ENCODE results near the gene MEF2B.
A peak's percentile ranks its signal among the peaks of the same experiment; 100 is the strongest.
"Not testable (repeated sequence)": the region's sequence is repeated elsewhere in the genome, so short reads cannot be mapped to it uniquely, and the experiment has no call there.

MEF2B gene

DNA sequence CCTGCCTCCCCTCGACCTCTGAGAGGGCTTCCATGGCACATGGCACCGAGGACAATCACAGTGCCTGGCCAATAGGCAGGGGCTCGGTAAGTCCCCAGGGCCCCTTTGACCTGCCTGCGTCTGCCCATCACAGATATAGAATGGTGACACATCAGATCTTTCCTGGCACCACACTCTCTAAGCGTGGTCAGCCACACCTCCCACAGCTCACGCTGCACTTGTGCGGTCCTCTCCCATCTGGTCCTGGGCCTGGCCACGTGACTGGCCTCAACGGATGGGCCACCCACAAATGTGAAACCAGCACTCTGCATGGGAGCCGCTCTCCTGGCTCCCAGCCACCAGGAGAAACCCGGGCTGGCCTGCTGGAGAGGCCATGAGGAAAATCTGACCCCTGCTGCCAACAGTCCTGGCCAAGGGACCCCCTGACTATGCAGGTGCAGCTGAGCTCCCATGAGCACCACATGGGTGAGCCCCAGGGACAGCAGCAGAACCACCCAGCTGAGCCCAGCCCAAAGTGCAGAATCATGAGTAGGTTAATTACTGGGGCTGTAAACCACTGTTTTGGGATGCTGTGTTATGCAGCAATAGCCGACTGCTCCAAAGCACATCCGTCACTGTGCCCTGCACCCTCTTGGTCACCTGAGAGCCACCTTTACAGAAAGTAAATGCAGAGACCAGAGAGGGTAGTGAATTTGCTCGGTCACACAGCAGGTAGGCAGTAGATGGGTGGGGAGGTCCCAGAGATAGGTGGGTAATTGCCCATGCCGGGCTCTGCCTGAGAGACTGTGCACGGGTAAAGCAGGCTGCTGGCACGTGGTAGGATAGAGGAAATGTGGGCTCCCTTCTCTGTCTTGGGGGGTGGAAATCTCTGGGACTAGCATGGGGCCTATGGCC is 9.7 kb upstream of the MEF2B start:
- H3K79me1 ChIP-seq (ENCODE audit: low read length) = no peaks in the 10 kb centered on the region

DNA sequence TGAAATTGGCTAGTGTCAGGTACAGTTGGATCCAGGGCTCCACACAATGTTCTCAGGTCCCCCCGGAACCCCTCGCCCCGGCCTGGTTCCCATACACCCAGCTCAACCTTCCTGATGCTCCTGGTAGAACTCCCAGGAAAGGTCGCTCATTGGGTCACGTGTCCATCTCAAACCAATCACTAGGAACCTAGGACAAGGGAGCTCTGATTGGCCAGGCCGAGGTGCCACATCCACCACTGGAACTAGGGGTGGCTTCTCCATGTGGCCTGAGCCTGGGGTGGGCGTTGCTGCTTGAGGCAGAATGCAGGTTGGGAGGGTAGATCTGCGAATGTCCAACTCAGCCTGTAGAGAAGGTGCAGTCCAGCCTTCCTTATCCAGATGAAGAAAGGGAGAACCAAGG is 6.9 kb upstream of the MEF2B start:
- H3K4me3 ChIP-seq (ENCODE audit: low read depth, low read length) = no peak overlapping the region
- H4K91ac ChIP-seq (ENCODE audit: low read depth, low read length) = no peak overlapping the region
- no peaks in the 10 kb centered on the region for H3K4me1 ChIP-seq (ENCODE audit: control insufficient read depth in 1 of 2, insufficient read depth in 2 of 2, low read length in 2 of 2)
- no peak overlapping the region for H4K12ac ChIP-seq (ENCODE audit: low read depth, low read length)
- no peak overlapping the region for H2BK120ac ChIP-seq (ENCODE audit: insufficient read depth, low read length, poor library complexity)
- H3K9ac ChIP-seq (ENCODE audit: low read length) = no peak overlapping the region
- no peak overlapping the region for H3K23ac ChIP-seq (ENCODE audit: low read length)
- H2BK12ac ChIP-seq (ENCODE audit: low read length) = no peak overlapping the region
- no peak overlapping the region for H2AK5ac ChIP-seq (ENCODE audit: low read length)
- no peak overlapping the region for H3K4me2 ChIP-seq (ENCODE audit: low read length)
- H2BK5ac ChIP-seq (ENCODE audit: low read depth, low read length, poor library complexity) = no peak overlapping the region
- H3K27ac ChIP-seq (ENCODE audit: low read depth, low read length) = no peak overlapping the region
- no peaks in the 10 kb centered on the region for H3K79me1 ChIP-seq (ENCODE audit: low read length)
- no peaks in the 10 kb centered on the region for H3K79me2 ChIP-seq (ENCODE audit: control insufficient read depth, insufficient read depth, low read length, poor library complexity)
- WGBS (ENCODE audit: extremely low coverage, insufficient coverage, insufficient read length) = no CpG with 5 or more reads among the region's 8 CpGs
- H2AFZ ChIP-seq (ENCODE audit: insufficient read depth, low read length, poor library complexity) = no peak overlapping the region
- no peak overlapping the region for H3K14ac ChIP-seq (ENCODE audit: low read length)
- H3K18ac ChIP-seq (ENCODE audit: low read length) = no peak overlapping the region
- H3K9me3 ChIP-seq (ENCODE audit: insufficient read depth, low read depth, low read length) = no peaks in the 10 kb centered on the region
- peaks cover 16 to 18% of the 10 kb centered on the region in 2 experiments for H3K36me3 ChIP-seq (ENCODE audit: control insufficient read depth in 1 of 2, insufficient read depth in 2 of 2, low read length in 2 of 2)
- no peaks in the 10 kb centered on the region for H3K27me3 ChIP-seq (ENCODE audit: insufficient read depth, low read length)
- no peak overlapping the region for H4K8ac ChIP-seq (ENCODE audit: low read depth, low read length)
- DNase-seq = no peak
- no peak overlapping the region for H3K4ac ChIP-seq (ENCODE audit: low read depth, low read length)

More for the DNA sequence above, 9.7 kb upstream of the MEF2B start:
- H2BK5ac ChIP-seq (ENCODE audit: low read depth, low read length, poor library complexity) = no peak overlapping the region
- no peak overlapping the region for H3K4ac ChIP-seq (ENCODE audit: low read depth, low read length)
- H3K4me2 ChIP-seq (ENCODE audit: low read length) = no peak overlapping the region
- H2AK5ac ChIP-seq (ENCODE audit: low read length) = no peak overlapping the region
- no peaks in the 10 kb centered on the region for H3K4me1 ChIP-seq (ENCODE audit: control insufficient read depth in 1 of 2, insufficient read depth in 2 of 2, low read length in 2 of 2)
- H3K9ac ChIP-seq (ENCODE audit: low read length) = no peak overlapping the region
- no peak overlapping the region for H4K12ac ChIP-seq (ENCODE audit: low read depth, low read length)
- no peaks in the 10 kb centered on the region for H3K27me3 ChIP-seq (ENCODE audit: insufficient read depth, low read length)
- no peak overlapping the region for H2AFZ ChIP-seq (ENCODE audit: insufficient read depth, low read length, poor library complexity)
- peaks cover 24 to 25% of the 10 kb centered on the region in 2 experiments for H3K36me3 ChIP-seq (ENCODE audit: control insufficient read depth in 1 of 2, insufficient read depth in 2 of 2, low read length in 2 of 2)
- DNase-seq = no peak
- no peak overlapping the region for H3K27ac ChIP-seq (ENCODE audit: low read depth, low read length)
- H3K23ac ChIP-seq (ENCODE audit: low read length) = no peak overlapping the region
- H3K9me3 ChIP-seq (ENCODE audit: insufficient read depth, low read depth, low read length) = peaks cover 4% of the 10 kb centered on the region
- no CpG with 5 or more reads among the region's 17 CpGs for WGBS (ENCODE audit: extremely low coverage, insufficient coverage, insufficient read length)
- H3K79me2 ChIP-seq (ENCODE audit: control insufficient read depth, insufficient read depth, low read length, poor library complexity) = no peaks in the 10 kb centered on the region
- no peak overlapping the region for H4K91ac ChIP-seq (ENCODE audit: low read depth, low read length)
- no peak overlapping the region for H4K8ac ChIP-seq (ENCODE audit: low read depth, low read length)
- H3K18ac ChIP-seq (ENCODE audit: low read length) = no peak overlapping the region
- no peak overlapping the region for H3K4me3 ChIP-seq (ENCODE audit: low read depth, low read length)
- H2BK12ac ChIP-seq (ENCODE audit: low read length) = no peak overlapping the region
- no peak overlapping the region for H2BK120ac ChIP-seq (ENCODE audit: insufficient read depth, low read length, poor library complexity)
- no peak overlapping the region for H3K14ac ChIP-seq (ENCODE audit: low read length)

DNA sequence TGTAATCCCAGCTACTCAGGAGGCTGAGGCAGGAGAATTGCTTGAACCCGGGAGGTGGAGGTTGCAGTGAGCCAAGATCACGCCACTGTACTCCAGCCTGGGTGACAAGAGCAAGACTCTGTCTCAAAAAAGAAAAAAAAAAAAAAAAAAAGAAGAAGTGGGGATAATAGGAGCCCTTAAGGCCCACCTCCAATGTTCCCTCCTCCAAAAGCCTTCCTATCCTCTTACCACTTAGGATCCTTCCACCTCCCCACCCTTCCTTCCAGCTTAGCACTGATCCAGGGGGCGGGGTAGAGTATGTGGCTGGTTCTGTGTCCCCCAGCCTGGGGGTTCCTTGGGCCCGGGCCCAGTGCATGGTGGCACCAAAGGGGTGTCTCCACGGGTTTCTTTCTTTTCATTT is 3.2 kb upstream of the MEF2B start:
- H3K4ac ChIP-seq (ENCODE audit: low read depth, low read length); H4K8ac ChIP-seq (ENCODE audit: low read depth, low read length); H3K4me3 ChIP-seq (ENCODE audit: low read depth, low read length); H2BK120ac ChIP-seq (ENCODE audit: insufficient read depth, low read length, poor library complexity); H2AK5ac ChIP-seq (ENCODE audit: low read length); H3K27ac ChIP-seq (ENCODE audit: low read depth, low read length); H3K79me1 ChIP-seq (ENCODE audit: low read length); H4K91ac ChIP-seq (ENCODE audit: low read depth, low read length); H3K14ac ChIP-seq (ENCODE audit: low read length); DNase-seq; H2AFZ ChIP-seq (ENCODE audit: insufficient read depth, low read length, poor library complexity); H3K23ac ChIP-seq (ENCODE audit: low read length); H3K18ac ChIP-seq (ENCODE audit: low read length); H2BK5ac ChIP-seq (ENCODE audit: low read depth, low read length, poor library complexity); H3K9me3 ChIP-seq (ENCODE audit: insufficient read depth, low read depth, low read length); H4K12ac ChIP-seq (ENCODE audit: low read depth, low read length); H3K4me1 ChIP-seq (ENCODE audit: control insufficient read depth in 1 of 2, insufficient read depth in 2 of 2, low read length in 2 of 2); H3K4me2 ChIP-seq (ENCODE audit: low read length); H3K9ac ChIP-seq (ENCODE audit: low read length); H2BK12ac ChIP-seq (ENCODE audit: low read length); H3K79me2 ChIP-seq (ENCODE audit: control insufficient read depth, insufficient read depth, low read length, poor library complexity); H3K27me3 ChIP-seq (ENCODE audit: insufficient read depth, low read length): not testable (repeated sequence)
- peaks cover 4 to 10% of the 10 kb centered on the region in 2 experiments for H3K36me3 ChIP-seq (ENCODE audit: control insufficient read depth in 1 of 2, insufficient read depth in 2 of 2, low read length in 2 of 2)
- no CpG with 5 or more reads among the region's 5 CpGs for WGBS (ENCODE audit: extremely low coverage, insufficient coverage, insufficient read length)

DNA sequence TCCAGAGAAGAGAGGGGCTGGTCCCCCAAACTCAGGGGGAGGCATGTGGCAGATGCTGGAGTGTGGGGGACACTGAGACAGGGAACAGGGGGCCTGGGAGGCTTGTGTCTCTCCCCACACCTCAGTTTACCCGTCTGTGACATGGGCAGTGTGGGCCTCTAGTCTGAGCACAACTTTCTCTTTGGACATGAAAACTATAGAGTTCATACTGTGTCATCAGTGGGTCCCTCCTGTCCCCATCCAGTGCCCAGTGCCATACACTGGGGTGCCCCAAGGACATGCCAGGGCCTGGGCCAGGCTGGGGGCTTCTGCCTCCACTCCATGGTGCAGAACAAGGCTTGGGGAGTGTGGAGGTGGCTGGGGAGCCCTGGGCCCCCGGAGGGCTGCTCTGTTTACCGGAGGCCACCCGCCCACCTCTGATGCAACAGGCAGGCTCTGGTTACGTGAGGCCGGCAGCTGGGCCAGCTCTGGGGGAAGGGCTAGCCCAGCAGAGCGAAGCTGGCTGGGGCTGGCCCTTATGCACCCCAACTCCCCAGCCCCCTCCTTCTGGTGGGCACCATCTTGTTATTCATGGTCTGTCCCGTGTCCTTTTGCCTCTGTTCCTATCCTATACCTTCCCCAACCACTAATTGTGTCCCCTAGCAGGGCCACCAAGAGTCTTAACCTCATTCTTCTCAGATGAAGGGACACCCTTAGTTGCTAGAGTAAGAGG is 1.9 kb upstream of the MEF2B start:
- H2AK5ac ChIP-seq (ENCODE audit: low read length) = no peak overlapping the region
- H3K79me1 ChIP-seq (ENCODE audit: low read length) = no peaks in the 10 kb centered on the region
- no peak overlapping the region for H3K18ac ChIP-seq (ENCODE audit: low read length)
- no CpG with 5 or more reads among the region's 8 CpGs for WGBS (ENCODE audit: extremely low coverage, insufficient coverage, insufficient read length)
- H3K27ac ChIP-seq (ENCODE audit: low read depth, low read length) = no peak overlapping the region
- peak overlapping the region; percentile 26 for H4K91ac ChIP-seq (ENCODE audit: low read depth, low read length)
- no peak overlapping the region for H3K14ac ChIP-seq (ENCODE audit: low read length)
- no peaks in the 10 kb centered on the region for H3K27me3 ChIP-seq (ENCODE audit: insufficient read depth, low read length)
- peaks cover 0 to 5% of the 10 kb centered on the region in 2 experiments for H3K4me1 ChIP-seq (ENCODE audit: control insufficient read depth in 1 of 2, insufficient read depth in 2 of 2, low read length in 2 of 2)
- no peak overlapping the region for H3K4me3 ChIP-seq (ENCODE audit: low read depth, low read length)
- peaks cover 0 to 4% of the 10 kb centered on the region in 2 experiments for H3K36me3 ChIP-seq (ENCODE audit: control insufficient read depth in 1 of 2, insufficient read depth in 2 of 2, low read length in 2 of 2)
- H2BK12ac ChIP-seq (ENCODE audit: low read length) = no peak overlapping the region
- no peaks in the 10 kb centered on the region for H3K9me3 ChIP-seq (ENCODE audit: insufficient read depth, low read depth, low read length)
- H4K8ac ChIP-seq (ENCODE audit: low read depth, low read length) = no peak overlapping the region
- H4K12ac ChIP-seq (ENCODE audit: low read depth, low read length) = no peak overlapping the region
- no peaks in the 10 kb centered on the region for H3K79me2 ChIP-seq (ENCODE audit: control insufficient read depth, insufficient read depth, low read length, poor library complexity)
- no peak overlapping the region for H2BK5ac ChIP-seq (ENCODE audit: low read depth, low read length, poor library complexity)
- H3K4me2 ChIP-seq (ENCODE audit: low read length) = no peak overlapping the region
- H3K9ac ChIP-seq (ENCODE audit: low read length) = no peak overlapping the region
- H3K23ac ChIP-seq (ENCODE audit: low read length) = no peak overlapping the region
- no peak for DNase-seq
- H2AFZ ChIP-seq (ENCODE audit: insufficient read depth, low read length, poor library complexity) = no peak overlapping the region
- H3K4ac ChIP-seq (ENCODE audit: low read depth, low read length) = no peak overlapping the region
- no peak overlapping the region for H2BK120ac ChIP-seq (ENCODE audit: insufficient read depth, low read length, poor library complexity)

Measured in trophoblast cell (in vitro differentiated cells and primary cell).